NCI-H2107 treated with DMSO at 0.1 percent for 48 hours (cell line): ENCODE data around the gene LAYN.

Experiments used
- DNase-seq: peaks from one replicate; lab custom pipeline; 2025; ENCODE audit not compliant: unreplicated experiment; lab: John Stamatoyannopoulos, UW

LAYN gene

DNA sequence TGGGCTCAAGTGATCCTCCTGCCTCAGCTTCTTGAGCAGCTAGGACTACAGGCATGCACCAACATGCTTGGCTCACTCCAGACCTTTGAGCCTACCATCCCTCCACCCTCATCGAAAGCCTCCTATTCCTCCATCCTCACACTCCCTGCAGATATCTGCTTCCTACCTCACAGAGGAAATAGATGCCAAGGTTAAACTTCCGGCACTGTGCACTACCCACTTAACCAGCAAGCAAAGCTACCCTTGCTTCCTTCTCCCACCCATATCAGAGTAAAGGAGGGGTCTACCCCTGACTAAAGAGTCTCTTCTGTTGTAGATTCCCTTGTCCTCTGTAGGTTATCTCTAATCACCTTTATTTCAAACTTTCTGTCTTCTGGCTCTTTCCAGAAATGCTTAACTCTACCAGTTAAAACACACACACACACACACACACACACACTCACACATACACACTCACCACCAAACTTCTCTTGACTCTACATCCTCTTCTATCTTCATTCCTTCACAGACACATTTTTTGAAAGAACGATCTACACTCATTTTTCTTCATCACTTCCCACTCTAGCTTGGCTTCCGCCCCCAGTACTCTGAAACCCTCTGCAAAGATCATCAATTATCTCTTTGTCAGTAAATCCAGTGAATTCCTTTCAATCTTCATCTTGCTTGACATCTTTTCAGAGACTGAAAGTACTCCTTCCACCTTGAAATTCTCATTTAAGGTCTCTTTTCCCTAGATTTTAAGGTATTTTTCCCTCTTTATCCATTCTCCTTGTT lies 50.9 kb downstream of the LAYN start:
- DNase-seq: no peak

DNA sequence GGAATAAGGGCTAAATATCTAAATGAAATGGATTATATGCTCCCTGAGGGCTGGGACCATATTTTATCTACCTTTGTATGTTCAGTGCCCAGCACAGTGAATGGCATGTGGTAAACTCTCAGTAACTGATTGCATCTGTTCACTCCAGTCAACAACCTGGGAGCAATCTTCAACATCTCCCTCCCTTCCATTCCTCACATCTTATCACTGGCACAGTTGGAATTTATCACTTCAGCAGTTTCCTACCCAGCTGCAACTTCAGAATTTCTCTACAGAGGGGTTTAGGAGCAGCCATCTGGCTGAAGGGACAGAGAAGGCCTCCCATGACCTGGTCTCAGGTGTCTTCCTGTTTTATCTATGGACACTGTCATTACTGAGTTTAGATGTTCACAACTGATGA lies 52.0 kb downstream of the LAYN start:
- DNase-seq: no peak

DNA sequence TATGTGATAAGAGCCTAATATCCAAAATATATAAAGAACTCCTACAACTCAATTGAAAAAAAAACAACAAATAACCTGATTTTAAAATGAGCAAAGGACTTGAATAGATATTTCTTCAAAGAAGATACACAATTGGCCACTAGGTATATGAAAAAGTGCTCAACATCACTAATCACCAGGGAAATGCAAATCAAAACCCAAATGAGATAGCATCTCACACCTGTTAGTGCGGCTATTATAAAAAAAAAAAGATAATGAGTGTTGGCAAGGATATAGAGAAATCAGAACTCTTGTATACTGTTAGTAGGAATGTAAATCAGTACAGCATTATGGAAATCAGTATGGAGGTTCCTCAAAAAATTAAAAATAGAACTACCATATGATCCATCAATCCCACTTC lies 55.8 kb downstream of the LAYN start:
- DNase-seq: no peak

DNA sequence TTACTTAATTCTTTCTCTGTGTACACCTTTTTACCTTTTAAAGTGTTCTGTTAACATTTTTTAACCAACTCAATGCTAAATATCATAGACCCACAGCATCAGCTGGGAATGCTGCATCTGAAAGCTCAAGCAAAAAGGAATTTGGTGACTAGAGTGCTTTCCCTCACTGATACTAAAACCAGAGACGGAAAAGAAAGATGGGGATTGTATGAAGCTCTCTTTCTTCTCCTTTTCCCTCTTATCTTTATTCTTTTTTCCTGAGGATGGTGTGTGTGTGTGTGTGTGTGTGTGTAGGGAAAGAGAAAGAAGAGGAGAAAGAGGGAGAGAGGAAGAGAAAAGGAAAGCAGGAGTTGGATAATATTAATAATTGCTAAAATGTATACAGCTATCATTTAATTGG lies 57.6 kb downstream of the LAYN start:
- no peak for DNase-seq

DNA sequence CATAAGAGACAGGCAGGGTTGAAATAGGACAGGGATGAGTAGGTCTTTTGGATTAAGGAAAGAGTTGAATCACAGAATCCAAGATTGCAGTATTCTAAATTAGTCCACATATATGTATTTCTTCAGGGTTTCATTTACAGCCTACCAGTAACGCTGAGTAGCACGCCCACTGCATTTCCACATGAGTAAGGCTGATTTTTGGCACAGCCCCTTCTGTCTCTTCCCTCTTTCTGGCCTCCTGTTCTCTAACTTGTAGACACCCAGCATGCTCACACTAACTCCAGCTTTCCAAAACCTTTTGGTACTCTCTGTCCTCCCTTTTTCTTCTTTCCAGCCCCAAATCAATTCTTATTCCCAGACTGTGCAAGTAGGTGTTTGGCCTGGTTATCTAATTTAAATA lies 58.0 kb downstream of the LAYN start:
- DNase-seq: no peak

DNA sequence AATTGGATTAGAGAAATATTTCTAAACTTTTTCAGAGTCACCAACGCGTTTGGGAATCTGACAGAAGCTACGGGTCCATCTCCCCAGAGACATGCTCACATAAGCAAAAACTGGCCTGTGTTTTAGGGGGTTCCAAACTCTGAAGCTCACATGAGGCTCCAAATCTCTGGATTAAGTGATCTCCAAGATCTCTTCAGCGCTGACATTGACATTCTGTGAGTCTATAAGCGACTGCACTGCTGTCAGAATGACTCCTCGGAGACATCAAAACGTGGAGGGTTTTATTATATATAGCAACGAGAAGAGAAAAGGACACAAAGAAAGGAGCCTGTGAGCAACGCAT lies 61.1 kb downstream of the LAYN start:
- no peak for DNase-seq

DNA sequence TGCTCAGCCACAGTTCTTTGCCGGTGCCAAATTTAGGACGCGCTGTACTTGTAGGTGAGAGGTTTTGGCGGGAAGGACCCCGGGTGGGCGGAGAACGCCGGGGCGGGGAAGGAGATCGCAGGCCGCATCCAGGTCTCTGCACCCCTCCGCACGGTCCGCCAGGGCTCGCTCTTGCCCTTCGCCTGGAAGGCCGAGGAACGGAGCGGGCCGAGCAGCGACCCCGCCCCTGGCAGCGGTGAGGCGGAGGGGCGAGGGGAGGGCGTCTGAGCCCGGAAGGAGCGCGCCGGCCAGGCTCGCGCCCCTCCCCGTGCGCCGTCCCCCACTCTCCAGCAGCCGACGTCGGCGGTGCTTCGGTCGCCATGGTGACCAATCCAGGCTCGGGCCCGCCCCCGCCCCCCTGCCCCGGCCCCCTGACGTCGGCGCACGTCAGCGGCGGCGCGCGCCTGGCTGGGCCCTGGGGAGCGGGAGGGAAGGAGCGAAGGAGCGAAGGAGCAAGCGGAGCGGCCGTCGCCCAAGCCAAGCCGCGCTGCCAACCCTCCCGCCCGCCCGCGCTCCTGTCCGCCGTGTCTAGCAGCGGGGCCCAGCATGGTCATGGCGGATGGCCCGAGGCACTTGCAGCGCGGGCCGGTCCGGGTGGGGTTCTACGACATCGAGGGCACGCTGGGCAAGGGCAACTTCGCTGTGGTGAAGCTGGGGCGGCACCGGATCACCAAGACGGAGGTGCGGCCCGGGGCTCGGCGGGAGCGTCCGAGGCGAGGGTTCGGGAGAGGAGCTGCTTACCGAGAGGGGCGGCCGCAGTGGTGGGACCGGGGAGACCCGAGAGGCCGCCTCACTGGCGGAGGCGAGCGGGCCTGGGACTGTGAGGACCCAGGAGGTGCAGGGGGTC lies 61.7 kb downstream of the LAYN start, which contains the start of gene SIK2:
Gene SIK2 (plus strand): TSS at position 471 of the 886 bp plus-strand sequence. CDS start 115 bp downstream, at position 586.
- DNase-seq: peak; percentile 90

DNA sequence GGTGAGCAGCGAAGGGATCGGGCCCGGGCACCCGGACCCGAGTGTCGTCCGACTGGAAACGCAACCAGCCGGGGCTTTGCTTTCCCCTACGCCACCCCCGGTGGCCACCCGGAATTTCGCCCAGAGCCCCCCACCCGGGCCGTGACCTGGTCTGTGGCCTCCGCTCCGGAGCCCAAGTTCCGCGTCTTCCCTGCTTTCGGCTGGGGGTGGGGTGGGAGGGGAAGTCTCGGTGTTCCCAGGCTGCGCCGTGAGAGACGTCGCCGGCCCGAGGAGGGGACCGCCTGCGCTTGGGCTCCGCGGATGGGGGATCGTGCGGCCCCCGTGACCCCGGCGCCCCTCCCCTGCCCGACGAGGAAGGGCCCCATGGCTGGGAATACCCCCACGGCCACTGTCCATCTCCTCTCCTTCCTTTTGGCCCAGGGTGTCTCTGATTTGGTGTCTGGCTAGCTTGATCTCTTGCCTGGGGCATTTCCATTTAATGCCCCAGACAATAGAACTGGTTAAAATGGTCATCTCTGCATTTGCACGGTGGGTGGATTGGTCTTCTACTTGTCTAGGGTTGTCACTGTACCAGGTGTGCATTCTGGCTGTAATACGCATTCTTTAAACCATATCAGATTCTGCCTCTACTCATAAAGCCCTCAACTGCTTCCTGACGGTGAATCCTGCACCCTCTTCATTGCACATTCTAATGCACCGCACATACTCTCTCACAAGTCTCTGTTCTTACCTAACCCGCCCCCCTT lies 62.5 kb downstream of the LAYN start:
- peak; percentile 36 for DNase-seq

DNA sequence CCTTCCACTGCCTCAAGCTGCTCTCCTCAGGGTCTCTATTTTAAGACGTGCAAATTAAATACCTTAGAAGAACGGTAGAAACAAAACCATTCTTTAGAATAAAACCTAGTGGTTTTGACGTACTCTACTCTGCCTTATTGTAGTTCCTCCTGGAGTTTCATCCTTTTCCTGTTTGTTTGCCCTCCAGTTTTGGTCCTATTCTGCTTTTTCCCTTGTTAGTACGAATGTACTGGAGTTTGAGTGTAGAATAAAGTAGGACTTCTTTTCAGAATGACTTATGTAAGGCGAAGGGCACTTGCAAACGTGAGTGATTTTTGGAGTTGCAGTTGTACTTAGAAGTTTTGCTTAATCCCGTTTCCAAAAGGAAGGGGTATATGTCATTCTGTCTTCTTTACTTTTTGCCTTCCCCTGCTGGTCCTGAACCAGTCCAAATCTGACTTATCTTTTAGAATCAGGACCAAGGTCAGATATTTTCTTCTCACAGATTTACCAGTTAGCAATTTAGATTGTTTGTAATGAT lies 63.2 kb downstream of the LAYN start:
- DNase-seq: no peak

DNA sequence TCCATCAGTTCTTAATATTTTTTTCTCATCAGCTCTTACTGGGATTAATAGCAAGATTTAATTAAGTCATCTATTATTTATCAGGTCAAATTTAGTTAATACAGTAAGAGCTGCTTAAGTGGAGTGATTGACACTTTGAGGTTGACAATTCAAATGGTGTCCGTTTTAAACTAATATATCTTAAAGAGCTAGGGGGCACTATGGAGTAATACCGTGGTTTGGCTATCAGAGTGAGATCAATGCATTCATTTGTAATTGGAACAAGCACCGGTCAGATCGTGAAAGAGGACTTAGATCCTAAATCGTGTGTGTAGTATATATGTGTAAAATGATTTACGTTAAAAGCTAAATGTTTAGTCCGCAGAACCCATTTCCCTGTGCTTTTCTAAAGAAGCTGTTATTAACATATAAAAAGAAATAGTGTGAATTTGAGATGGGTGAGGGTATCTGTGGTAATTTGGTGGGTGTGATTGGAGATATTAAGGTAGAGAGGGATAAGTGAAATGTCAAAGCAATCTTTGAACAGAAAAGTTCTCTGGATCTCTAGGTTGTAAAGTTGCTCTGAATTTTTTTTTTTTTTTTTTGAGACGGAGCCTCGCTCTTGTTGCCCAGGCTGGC lies 64.0 kb downstream of the LAYN start:
- DNase-seq: peak; percentile 60

DNA sequence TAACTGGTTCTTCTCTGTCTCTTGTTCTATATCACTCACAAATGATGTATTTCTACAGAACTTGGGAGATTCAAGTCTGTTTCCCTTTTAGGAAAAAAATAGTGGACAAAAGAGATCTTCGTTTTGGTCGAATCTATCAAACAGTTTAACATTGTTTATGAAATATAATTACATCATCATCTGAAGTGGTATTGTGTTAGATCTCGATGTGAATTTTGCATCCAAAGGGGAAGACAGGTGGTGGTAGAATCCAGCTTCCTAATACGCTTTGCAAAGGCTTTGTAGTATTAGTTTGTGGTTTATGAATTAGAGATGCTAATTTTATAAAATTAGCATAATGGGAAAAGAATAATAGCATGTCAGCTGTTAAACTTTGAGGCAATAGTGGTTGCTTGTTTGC lies 65.2 kb downstream of the LAYN start:
- DNase-seq: no peak

DNA sequence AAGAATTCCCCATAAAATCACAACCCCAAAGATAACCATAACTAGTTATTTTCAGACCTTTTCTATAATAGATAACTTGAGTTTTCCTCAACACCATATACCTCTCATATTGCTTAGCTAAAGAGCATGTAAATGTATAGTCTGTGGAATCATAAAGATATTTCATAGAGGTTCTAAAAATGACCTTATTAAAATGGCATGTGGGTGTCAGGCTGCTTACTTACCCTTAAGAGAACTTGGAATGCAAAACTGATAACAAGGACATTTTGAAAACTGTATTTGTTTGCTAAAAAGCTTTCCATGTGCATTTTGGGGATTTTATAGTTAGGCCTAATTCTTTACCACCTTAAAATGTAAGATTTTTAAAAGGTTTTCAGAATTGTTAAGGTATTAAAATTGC lies 66.5 kb downstream of the LAYN start:
- no peak for DNase-seq

DNA sequence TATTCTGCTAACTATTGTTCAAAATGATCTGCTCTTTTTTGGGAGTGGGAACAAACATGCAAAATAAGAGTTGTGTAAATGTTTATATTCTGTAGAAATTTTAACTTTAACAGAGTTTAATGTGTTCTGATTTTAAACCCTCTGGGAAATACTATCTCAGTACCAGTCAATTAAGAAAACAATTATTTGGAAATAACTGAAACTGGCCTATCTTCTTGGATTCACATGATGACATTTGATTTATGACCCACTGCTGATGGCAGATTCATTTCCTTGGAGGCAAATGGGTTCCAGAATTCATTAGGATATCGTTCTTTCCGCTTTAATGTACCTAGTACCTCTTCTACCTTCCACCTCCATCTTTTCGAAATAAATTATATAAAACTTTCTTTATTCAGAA lies 67.2 kb downstream of the LAYN start:
- no peak for DNase-seq
